Fibroblast of mammary gland (primary cell): ENCODE data around the gene OXSR1.

Experiments
- DNase-seq: peaks from one replicate; pipeline ENCODE4 v3.0.0-alpha.2; 2010; ENCODE audit warnings: low read depth
- H3K4me3 ChIP-seq: 2 replicates; pipeline ENCODE4 v1.5.1; 2011; ENCODE audit warnings: low read depth, mild to moderate bottlenecking, low read length, moderate library complexity; ENCODE audit not compliant: control insufficient read depth
- TF ChIP-seq, protein P1 (sequence below): conservative IDR thresholded peaks from 2 replicates; pipeline ENCODE4 v1.5.1; 2011; ENCODE audit warnings: low read depth, low read length, inconsistent platforms; ENCODE audit not compliant: control insufficient read depth, insufficient read depth

OXSR1 gene

DNA sequence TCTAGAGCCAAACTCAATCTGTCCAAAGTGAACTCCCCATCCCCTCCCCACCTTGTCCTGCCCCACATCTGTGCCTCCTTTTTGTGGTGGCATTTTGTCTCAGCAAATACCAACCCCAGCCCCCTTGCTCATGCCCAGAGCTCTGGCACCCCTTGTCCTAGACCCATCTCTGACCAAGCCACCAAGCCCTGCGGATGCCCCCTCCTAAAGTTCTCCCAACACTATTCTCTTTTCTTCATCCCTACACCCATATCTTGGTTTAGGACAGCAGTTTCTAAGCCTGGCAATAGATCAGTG lies 46.1 kb upstream of the OXSR1 start:
- no peak for DNase-seq
- no peak overlapping the region for H3K4me3 ChIP-seq
- TF ChIP-seq, protein P1, sequence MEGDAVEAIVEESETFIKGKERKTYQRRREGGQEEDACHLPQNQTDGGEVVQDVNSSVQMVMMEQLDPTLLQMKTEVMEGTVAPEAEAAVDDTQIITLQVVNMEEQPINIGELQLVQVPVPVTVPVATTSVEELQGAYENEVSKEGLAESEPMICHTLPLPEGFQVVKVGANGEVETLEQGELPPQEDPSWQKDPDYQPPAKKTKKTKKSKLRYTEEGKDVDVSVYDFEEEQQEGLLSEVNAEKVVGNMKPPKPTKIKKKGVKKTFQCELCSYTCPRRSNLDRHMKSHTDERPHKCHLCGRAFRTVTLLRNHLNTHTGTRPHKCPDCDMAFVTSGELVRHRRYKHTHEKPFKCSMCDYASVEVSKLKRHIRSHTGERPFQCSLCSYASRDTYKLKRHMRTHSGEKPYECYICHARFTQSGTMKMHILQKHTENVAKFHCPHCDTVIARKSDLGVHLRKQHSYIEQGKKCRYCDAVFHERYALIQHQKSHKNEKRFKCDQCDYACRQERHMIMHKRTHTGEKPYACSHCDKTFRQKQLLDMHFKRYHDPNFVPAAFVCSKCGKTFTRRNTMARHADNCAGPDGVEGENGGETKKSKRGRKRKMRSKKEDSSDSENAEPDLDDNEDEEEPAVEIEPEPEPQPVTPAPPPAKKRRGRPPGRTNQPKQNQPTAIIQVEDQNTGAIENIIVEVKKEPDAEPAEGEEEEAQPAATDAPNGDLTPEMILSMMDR: no peak

DNA sequence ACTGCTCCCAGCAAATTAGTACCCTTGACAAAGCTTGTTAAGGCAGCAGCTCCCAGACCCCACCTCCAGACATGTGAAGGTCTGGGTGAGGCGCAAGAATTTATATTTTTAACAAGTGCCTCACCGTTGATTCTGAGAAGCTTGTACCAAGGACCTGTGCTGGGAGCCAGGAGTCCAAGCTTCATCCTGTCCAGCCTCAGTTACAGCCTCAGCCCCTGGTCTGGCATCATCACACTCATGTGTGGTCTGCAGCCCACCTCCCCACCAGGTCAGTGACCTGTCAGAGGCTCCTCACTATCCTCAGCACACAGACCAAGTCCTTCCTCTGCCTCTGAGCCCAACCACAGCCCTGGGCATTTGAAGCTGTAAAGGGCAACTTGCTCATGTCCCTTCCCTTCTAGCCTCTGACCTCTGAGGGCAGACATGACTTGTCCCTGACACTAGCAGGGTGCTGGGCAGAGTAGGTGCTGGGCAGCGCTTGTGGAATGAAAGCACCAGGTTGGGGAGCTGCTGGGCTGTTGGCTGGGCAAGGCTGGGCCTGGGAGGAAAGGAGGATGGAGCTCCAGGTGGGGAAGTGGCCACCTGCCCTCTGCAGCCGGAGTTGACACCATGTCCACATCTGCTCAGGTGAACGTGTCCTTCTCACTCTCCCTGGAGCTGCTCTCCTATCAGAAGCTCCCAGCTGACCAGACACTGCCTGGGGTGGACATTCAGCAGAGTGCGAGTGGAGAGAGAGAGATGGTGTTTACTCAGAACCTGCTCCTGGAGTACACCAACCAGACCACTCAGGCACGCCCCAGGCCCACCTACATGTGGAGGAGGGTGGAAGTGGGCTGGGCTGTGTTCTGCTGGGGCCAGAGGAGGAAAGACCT lies 45.3 kb upstream of the OXSR1 start:
- no peak for DNase-seq
- no peak overlapping the region for H3K4me3 ChIP-seq
- TF ChIP-seq, protein P1: no peak

DNA sequence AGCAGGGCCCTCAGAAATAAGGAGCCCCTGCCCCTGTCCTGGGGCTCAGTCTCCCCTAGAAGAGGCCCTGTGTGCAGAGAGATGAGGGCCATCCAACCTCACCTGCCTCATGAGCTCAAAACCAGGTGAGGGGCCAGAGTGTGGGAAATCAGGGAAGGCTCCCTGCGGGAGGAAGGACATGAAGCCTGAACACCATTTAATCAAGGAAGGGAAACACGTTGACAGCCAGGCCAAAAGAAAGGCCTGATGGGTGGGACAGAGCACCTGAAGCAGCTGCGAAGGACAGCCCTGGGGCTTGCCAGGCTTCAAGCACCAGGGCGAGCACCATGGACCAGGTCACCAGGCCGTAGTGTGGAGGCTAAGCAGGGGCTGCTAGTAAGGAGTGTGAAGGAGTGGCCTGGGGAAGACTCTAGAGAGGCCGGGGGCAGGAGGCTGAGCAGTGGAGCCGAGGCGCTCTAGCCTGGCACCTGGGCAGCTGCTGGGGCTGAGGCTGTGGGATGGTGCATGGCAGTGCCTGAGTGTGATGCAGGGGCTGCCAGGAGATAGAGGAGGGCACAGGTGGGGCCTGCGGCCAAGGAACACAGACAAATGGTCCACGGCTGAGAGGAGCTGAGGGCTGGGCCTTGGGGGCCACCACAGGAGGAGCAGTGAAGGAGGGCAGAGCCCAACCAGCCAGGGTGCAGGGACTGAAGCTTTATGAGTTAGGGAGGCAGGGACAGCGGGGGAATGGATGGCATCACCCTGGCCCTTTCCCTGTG lies 44.5 kb upstream of the OXSR1 start:
- no peak for DNase-seq
- H3K4me3 ChIP-seq: no peak overlapping the region
- TF ChIP-seq, protein P1: no peak

DNA sequence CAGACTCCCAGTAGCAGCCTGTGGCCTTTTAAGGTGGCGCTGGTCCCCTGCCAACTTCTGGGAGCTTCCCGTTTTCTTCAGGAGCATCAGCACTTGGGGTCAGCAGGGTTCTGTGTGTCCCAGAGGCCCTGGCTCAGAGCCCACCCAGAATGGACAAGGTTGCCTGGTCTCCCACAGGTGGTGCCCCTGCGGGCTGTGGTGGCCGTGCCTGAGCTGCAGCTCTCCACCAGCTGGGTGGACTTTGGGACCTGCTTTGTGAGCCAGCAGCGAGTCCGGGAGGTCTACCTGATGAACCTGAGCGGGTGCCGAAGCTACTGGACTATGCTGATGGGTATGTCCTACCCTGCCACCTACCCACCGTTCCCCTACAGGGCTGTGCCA lies 43.9 kb upstream of the OXSR1 start:
- DNase-seq: no peak
- TF ChIP-seq, protein P1: no peak

DNA sequence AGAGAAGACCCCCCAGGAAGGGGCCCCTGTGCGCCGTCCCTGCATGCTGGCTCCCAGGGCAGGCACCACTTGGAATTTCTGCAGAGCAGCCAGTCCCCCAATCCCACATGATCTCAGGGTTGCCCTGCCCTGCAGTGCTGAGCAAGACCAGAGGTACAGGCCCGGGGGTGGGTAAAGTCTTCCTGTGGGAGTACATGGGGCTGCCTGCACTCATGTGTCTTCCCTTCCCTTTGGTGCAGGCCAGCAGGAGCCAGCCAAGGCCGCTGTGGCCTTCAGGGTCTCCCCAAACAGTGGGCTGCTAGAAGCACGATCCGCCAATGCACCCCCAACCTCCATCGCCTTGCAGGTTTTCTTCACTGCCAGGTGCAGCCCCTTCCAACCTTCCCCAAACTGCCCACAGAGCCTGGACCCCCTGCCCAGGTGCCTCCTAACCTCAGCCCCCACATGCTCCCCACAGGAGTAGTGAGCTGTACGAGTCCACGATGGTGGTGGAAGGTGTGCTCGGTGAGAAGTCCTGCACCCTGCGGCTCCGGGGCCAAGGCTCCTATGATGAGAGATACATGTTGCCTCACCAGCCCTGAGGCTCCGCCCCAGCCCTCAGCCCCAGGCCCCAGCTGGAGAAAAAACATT lies 43.4 kb upstream of the OXSR1 start:
- no peak for DNase-seq
- TF ChIP-seq, protein P1: no peak
- no peak overlapping the region for H3K4me3 ChIP-seq

More for the DNA sequence above, 43.9 kb upstream of the OXSR1 start:
- H3K4me3 ChIP-seq: no peak overlapping the region

DNA sequence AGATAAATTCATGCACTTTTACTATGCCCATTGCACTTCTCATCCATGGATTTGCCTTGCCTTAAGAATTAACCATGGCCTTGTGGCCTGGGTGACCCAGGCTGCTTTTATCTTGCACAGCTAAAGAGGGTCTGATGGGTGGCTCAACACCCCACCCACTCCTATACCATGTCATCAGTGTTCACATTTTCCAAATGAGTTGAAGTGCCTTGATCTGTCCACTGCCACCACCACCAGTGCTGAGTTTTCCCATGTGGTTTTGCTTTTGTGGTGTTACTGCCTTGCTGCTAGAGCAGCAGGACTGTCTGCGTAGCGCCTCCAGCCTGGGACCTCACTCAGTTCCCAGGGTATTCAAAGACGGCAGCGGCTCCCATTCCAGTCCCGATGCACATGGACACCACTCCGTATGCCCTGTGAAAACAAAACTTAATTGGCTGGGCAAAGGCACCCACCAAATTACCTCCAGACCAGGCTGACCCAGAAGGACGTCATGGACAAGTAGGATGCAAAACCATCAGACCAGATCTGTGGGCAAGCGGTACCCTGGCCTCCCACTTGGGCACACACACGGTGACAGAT lies 42.5 kb upstream of the OXSR1 start:
- no peak overlapping the region for H3K4me3 ChIP-seq
- TF ChIP-seq, protein P1: no peak
- DNase-seq: no peak
